RWPE1 (cell line): ENCODE data around the gene SGO2.

ENCODE experiments used
- CTCF ChIA-PET: fragments of 350-600 bp; sonication (Branson Sonifier 250); formaldehyde crosslinking; extraction: SDS; loops from one replicate; lab custom pipeline; 2021; lab: Yijun Ruan, JAX
- POLR2A ChIA-PET: fragments of 400-600 bp; formaldehyde crosslinking; extraction: SDS; loops from one replicate; lab custom pipeline; 2020; ENCODE audit warnings: antibody characterized with exemption; ENCODE audit not compliant: low non-redundant PET; lab: Yijun Ruan, JAX
- DNase-seq: peaks from one replicate; pipeline ENCODE4 v3.0.0; 2012; ENCODE audit warnings: low spot score
- H3K27ac ChIP-seq: fragments of 450-650 bp; 2 replicates; pipeline ENCODE4 v1.5.1; 2017
- CTCF ChIP-seq: fragments of 450-650 bp; conservative IDR thresholded peaks from 2 replicates; pipeline ENCODE4 v1.5.1; 2017; ENCODE audit warnings: low read depth, mild to moderate bottlenecking

SGO2 gene

GRCh38 chr2:200614249-200614648, 88.2 kb downstream of the SGO2 start:
- ChIA-PET CTCF (interaction anchor here (1.4 kb wide), 1 partner anchor 99 kb away, joined by 4 read pairs; no protein-coding TSS in a partner anchor), POLR2A (no interaction called here)
- DNase-seq: no peak
- no peak for TF ChIP-seq CTCF
- no peak overlapping the region for H3K27ac ChIP-seq

- DNase-seq: peak; percentile 55
- TF ChIP-seq CTCF: no peak
- H3K27ac ChIP-seq: peak overlapping the region; percentile 45; the same call in 1 of the 2 replicates
- ChIA-PET CTCF (interaction anchor here (0.5 to 1.4 kb wide), 2 partner anchors 98 to 1528 kb away, joined by 4 read pairs; no protein-coding TSS in a partner anchor), POLR2A (no interaction called here)
Observed at GRCh38 chr2:200615247-200615646, 89.2 kb downstream of the SGO2 start.

- ChIA-PET POLR2A (no interaction called here), CTCF (interaction anchor here (0.7 to 0.8 kb wide), 2 partner anchors 187 to 204 kb away, joined by 3 to 4 read pairs; no protein-coding TSS in a partner anchor)
- DNase-seq: no peak
- TF ChIP-seq CTCF: no peak
- H3K27ac ChIP-seq: no peak overlapping the region
Observed at GRCh38 chr2:200616193-200616592, 90.2 kb downstream of the SGO2 start.

GRCh38 chr2:200616656-200617055, 90.6 kb downstream of the SGO2 start:
- no peak for TF ChIP-seq CTCF
- CTCF ChIA-PET: interaction anchor here (0.7 to 0.8 kb wide), 2 partner anchors 187 to 204 kb away, joined by 3 to 4 read pairs; no protein-coding TSS in a partner anchor
- no peak for DNase-seq
- POLR2A ChIA-PET: no interaction called here
- H3K27ac ChIP-seq: no peak overlapping the region

- ChIA-PET POLR2A (no interaction called here), CTCF (interaction anchor here (0.6 to 2.1 kb wide), 3 partner anchors 31 to 86 kb away, joined by 3 to 9 read pairs (median 3); no protein-coding TSS in a partner anchor)
- TF ChIP-seq CTCF: no peak
- H3K27ac ChIP-seq: no peak overlapping the region
- DNase-seq: no peak
Observed at GRCh38 chr2:200617156-200618053, 91.4 kb downstream of the SGO2 start.

GRCh38 chr2:200618054-200618419, 92.0 kb downstream of the SGO2 start:
- H3K27ac ChIP-seq: no peak overlapping the region
- no peak for DNase-seq
- POLR2A ChIA-PET: no interaction called here
- TF ChIP-seq CTCF: no peak
- CTCF ChIA-PET: interaction anchor here (2.1 kb wide), 1 partner anchor 85 kb away, joined by 9 read pairs; no protein-coding TSS in a partner anchor
